GM18867 (cell line): ENCODE data around the gene AAGAB.
A peak's percentile ranks its signal among the peaks of the same experiment; 100 is the strongest.
"Not testable (repeated sequence)": the region's sequence is repeated elsewhere in the genome, so short reads cannot be mapped to it uniquely, and the experiment has no call there.

Source experiments
- ATAC-seq: cut with Tn5 transposase; IDR thresholded peaks from one replicate; pipeline ENCODE4 v1.9.1; 2021; ENCODE audit warnings: mild to moderate bottlenecking, moderate library complexity; ENCODE audit not compliant: unreplicated experiment

The AAGAB gene

DNA sequence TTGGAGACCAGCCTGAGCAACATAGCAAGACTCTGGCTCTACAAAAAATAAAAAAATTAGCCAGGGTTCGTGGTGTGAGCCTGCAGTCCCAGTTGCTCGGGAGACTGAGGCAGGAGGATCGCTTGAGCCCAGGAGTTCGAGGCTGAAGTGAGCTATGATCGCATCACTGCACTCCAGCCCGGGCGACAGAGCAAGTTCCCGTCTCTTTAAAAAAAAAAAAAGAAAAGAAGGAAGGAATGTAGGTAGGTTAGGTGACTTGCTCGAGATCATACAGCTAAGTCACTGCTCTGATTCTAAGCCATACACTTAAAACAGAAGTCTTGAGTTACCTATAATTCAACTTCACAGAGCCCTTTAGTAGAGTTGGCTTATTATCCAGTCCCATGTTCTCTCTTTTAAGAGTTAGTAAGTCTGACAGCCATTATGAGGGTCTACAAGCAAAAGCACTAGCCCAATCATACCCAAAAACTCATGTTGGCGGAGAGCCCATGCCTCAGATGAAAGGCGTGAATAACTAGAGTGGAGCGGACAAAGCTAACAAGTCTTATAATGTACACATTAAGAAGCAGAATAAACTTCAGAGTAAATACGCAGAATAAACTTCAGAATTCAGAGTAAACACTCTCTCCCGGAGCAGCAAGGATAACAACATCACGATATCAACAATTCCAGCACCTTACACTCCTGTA lies 768 bp downstream of the AAGAB start:
- ATAC-seq: no peak

DNA sequence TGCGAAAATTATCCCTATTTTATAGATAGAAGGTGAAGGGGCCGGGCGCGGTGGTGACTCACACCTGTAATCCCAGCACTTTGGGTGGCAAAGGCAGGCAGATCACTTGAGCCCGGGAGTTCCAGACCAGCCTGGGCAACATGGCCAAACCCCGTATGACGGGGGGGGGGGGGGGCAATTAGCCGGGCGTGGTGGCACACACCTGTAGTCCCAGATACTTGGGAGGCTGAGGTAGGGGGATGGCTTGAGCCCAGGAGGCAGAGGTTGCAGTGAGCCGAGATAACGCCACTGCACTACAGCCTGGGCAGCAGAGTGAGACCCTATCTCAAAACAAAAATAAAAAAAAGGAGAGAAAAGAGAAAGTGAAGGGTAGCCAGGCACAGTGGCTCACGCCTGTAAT lies 1.4 kb downstream of the AAGAB start:
- no peak for ATAC-seq

DNA sequence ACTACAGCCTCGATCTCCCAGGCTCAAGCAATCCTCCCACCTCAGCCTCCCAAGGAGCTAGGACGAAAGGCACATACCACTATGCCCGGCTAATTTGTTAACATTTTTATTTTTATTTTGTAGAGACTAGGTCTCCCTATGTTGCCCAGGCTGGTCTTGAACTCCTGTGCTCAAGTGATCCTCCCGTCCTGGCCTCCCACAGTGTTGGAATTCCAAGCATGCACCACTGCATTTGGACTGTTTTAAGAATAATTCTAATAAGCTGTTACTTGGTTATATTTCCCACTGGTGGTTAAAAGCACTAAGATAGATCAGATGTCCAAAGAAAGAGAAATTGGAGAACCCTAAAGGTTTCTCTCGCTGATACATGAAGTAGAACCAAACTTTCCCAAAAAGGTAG lies 3.1 kb downstream of the AAGAB start:
- ATAC-seq: no peak

DNA sequence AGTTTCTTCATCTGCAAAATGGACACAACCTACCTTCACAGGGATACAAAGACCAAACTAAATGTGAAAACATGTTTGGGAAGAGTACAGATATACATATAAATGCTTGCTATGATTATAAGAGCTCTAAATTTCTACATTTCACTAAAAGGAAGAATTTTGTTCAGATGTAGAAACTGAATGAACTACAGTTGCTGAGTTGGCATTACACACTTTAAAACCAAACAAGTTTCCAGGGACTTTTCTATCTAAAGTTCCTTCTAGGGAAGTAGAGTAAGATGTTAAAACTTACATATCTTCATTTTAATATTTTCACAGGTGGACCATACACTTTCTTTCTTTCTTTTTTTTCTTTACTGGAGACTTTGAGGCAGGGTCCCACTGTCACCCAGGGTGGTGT lies 4.6 kb downstream of the AAGAB start:
- no peak for ATAC-seq

DNA sequence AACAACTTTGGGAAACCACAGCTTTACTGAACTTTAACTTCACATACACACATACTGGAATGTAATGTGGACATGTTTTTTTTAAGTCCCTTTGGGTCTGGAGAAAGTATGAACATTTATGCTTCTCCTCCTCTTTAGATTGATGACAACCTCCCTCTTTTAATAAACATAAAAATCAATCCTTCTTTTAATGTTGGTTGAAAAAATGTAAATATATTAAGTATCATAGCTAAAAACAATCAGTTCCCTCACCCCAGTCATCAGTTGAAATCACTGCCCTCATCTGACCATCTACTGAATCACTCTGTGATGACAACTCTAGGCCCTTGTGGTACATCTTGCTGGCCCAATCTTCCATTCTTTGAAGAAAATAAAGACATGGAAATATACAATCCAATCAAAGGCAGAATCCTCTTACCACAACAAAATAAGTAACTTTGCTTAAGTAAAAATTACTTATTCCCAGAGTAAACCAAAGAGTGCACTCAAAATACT lies 6.4 kb downstream of the AAGAB start:
- ATAC-seq: no peak

DNA sequence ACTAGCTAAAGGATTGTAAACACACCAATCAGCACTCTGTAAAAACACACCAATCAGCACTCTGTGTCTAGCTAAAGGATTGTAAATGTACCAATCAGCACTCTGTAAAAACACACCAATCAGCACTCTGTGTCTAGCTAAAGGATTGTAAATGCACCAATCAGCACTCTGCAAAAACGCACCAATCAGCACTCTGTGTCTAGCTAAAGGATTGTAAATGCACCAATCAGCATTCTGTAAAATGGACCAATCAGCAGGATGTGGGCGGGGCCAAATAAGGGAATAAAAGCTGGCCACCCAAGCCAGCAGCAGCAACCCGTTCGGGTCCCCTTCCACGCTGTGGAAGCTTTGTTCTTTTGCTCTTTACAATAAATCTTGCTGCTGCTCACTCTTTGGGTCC lies 7.9 kb downstream of the AAGAB start:
- ATAC-seq: not testable (repeated sequence)

DNA sequence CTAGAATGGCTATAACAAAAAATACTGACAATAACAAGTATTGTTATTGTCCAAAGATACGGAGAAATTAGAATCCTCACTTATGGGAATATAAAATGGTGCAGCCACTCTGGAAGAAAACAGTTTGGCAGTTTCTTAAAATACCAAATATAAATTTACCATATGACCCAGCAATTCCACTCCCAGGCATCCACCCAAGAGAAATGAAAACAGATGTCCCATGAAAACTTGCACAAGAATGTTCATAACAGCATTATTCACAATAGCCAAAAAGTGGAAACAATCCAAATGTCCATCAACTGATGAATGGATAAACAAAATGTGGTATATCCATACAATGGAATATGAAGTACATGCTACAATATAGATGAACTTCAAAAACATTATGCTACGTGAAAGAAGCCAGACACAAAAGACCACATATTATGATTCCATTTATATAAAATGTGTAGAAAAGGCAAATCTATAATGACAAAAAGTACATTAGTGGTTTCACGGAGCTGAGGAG lies 9.4 kb downstream of the AAGAB start:
- ATAC-seq: no peak

DNA sequence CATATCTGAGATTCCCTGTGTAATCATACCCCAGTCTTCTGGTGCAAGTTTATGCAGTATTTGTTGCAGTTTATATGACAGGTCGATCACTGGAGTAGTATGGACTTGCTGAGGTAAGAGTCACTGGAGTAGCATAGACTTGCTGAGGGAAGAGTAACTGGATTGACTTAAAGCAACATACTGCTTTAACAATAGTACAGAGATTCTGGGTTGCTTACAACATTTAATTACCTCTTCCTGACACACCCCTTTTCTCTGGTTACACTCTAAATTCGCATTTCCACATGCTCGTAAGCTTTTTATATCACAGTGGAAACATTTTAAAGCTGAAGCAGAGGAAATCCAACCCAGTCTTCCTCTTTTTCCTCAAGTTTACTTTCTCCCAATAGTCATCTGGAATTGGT lies 11.8 kb downstream of the AAGAB start:
- ATAC-seq: no peak

DNA sequence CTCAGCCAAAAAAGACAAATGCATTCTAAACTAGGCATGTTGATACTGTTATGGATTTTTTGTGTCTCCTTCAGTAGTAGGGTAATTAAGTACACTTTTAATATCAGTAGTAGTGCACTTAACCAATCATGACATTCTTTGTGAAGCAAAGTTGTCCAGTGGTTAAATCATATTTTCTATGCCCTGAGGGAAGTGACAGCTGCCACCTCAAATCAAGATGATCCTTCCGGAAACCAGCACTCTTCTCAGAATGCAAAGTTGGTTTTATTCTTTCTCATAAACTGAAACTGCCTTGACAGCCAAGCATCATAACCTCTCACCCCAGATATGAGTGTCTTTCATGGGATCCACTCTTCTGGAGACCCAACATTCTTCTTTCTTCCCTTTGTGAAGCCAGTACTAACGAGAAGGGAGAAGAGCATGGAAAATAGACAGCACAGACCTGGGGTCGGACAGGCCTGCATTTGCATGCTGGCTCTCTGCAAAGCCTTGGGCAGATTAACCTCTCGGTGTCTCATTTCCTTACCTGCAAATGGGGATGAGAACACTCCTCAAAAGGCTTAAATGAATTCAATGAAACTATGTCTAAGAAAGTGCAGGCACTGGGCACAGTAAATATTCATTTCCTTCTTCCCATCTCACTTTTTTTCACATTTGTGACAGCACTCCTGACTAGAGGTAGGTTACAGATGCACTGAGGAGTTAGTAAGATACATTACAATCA lies 13.2 kb downstream of the AAGAB start:
- ATAC-seq: peak; percentile 85

DNA sequence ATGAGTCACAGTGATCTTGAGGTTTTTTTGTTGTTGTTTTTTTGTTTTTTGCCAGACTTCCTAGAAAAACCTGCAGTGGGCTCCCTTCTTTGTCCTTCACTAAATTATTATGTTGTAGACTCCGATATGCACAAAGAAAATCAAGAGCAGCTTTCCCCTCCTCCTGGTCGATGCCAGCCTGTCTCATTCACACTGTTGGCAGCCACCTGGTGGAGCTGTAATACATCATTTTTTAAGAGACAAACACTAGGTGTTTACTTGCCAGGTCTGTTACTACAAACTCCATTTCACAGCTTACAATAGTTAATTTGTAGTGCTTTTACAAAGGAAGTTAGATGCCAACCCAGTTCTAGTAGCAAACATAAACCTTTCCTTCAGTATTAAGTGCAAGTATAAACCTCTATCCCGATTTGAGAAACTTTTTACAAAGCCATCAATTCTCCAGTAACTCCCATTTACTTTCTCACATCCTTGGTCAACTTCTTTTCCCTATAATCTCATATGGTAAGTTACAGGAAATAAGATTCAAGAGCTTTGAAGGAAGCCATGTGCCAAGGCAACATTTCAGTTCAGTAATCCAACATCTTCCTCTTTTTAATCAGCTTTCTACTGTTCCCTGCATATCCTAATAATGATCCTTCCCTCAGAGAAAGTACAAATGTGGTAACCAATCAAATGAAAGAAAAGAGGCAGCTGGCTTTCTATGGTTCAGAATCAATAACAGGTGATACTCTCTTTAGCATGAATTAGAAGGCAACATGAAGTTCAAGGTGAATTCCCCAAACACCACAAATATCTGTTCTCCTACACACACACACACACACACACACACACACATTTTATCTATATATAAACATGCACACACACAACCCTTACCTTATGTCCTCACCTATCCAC lies 14.0 kb downstream of the AAGAB start:
- no peak for ATAC-seq

DNA sequence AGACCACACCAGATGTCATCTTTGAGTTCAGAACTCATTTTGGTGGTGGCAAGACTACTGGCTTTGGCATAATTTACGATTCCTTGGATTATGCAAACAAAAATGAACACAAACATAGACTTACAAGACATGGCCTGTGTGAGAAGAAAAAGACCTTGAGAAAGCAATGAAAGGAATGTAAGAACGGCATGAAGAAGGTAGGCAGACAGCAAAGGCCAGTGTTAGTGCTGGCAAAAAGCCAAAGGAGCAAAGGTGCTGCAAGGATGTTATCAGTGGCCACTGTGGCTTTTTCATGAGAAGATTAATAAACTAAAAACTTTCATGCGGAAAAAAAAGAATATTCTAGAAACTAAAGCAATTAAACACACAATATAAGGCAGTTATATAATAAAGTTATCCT lies 21.9 kb downstream of the AAGAB start:
- ATAC-seq: no peak

DNA sequence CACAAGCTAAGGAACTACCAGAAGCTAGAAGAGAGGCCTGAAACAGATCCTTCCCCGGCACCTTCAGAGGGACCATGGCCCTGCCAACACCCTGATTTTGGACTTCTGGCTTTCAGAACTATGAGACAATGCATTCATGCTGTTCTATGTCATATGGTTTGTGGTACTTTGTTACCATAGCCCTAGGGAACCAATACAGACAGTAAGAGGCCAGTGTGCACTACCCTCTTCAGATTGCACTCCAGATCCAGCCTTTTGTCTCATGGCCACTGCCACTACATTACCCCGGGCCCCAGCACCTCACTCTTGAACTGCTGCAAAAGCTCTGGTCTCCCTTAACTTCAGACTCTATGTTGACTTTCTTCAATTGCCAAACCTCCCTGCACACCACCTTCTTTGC lies 24.0 kb downstream of the AAGAB start:
- no peak for ATAC-seq

DNA sequence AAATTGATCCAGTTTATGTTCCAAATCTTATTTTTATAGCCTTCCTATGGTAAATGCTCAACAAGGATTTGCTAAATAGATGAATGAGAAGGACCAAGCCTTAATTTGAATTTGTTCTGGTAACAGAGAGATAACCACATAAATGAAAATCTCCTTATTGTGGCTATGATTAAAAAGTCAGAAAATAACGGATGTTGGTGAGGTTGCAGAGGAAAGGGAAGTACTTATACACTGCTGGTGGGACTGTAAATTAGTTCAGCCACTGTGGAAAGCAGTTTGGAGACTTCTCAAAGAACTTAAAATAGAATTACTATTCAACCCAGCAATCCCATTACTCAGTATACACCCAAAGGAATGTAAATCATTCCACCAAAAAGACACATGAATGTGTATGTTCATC lies 26.2 kb downstream of the AAGAB start:
- ATAC-seq: no peak

DNA sequence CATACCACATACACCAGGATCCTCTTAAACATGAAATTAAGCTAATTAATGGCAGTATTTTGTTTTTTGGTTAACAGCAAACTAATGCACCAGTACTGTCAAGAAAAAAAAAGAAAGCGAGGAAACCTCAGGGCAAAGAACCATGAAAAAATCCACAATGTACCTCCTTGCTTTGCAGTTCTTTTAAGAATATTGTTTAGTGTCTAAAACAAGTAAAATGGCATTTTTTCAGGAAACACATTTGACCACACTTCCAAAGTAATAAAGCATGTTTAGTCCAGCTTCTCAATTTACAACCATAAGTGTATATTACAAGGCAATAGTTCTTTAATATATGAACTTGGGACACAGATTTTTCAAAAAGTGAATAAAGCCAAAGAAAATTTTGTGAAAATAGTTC lies 26.6 kb downstream of the AAGAB start:
- no peak for ATAC-seq

DNA sequence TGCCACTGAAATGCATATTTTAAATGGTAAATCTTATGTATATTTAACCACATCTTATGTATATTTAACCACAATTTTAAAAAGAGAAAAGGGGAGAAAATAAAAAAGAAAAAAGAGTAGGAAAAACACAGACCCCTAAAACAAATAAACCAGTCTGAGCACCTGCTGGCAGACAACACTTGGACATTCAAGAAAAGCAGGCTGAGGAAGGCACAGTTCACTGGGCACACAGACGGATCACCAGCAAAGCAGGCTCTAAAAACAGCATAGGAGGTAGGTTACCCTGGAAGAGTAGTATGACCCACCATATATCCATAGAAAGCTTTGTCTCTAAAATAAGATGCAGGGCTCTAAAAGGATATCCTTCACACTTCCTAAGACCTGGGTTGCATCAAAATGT lies 27.0 kb downstream of the AAGAB start:
- no peak for ATAC-seq

DNA sequence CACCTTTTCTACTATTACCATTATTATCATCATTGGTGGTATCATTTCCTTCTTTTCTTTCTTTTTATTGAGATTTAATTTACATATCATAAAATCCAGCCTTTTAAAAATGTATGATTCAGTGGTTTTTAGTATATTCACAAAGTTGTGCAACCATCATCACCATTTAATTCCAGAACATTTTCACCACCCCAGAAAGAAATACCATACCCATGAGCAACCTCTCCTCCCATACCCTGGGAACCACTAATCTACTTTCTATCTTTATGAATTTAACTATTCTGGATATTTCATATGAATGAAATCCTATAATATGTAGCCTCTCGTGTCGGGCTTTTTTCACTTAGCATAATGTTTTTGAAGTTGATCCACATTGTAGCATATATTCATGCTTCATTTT lies 29.1 kb downstream of the AAGAB start:
- no peak for ATAC-seq

DNA sequence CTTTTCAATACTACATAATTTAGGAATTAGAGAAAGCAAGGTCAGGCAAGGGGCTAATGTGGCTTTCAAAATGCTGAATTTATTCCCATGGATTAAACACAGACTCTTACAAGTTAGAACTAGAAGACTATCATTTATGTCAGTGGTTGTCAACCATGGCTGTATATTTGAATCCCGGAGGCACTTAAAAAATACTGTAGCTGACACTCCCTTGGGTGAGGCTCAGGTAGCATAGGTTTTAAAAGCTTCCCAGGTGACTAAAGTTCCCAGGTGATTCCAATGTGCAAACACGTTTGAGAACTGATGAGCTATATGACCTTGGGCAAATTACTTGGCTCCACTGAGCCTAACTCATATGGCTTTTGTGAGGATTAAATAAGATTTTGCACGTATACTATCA lies 29.6 kb downstream of the AAGAB start:
- no peak for ATAC-seq

DNA sequence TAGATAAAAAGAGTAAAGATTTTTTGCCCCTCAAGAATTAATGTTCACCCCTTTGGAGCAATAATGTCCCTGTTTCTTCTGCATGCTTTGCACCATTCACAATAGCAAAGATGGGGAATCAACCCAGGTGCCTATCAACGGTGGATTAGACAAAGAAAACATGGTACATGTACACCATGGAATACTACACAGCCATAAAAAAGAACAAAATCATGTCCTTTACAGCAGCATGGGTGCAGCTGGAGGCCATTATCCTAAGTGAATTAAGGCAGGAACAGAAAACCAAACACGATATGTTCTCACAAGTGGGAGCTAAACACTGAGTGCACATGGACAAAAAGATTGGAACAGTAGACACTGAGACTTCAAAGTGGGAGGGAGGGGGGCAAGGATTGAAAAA lies 35.2 kb downstream of the AAGAB start:
- no peak for ATAC-seq

DNA sequence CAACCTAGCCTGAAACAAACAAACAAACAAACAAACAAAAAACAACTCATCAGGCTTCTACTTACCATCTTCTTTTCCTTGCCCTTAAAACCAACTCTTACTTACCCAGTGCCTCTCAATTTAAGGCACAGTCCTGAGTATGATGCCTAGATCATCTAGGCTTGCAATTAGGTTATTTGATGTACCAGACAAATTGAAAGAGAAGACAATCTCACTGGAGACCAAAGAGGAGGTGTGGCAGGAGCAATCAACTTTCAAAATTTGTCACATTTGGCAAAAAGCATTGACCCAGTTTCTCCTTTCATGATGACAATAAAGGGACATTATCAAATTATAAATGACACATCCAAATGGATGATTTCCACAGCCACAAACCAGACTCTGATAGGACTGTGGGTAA lies 36.0 kb downstream of the AAGAB start:
- ATAC-seq: no peak

DNA sequence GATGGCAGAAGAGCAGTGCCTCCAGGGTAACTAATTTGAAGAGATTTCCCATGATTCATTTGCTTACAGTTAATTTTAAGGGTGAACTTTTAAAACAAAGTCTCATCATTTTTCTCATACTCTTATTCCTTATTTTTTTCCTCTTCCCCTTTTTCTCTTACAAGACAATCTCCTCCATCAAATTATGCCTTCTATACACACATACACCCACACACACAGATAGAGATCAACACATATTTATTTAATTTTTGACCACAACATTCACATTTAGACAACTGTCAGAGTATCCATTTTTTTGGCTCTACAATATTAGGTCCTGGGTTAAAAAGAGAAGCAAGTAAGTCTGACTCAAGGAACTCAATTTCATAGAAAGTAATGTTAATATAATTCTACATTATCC lies 37.6 kb downstream of the AAGAB start:
- ATAC-seq: no peak

DNA sequence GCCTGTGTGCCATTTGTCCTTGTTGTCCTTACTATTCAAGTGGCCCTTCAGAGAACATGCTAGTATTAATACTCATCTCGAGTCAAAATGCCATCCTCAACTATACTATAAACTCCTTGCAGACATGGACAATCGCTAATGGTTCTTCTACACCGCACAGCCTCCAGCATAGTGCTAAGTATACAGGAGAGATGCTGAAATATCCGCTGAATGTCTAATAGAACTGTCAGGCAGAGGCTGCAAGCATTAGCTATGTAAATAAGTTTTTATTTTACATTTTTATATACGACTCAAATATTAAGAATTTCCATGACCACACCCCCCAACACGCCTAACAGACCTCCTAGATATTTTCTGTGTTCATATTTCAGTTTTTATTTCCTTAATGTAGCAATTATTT lies 39.4 kb downstream of the AAGAB start:
- ATAC-seq: no peak
